HepG2 (cell line): ENCODE results near the gene JAK1. TPM values are rescaled to one million over a fixed set of nuclear protein-coding genes. Genes with fewer than 3 reads are reported as not detected.

ENCODE experiments used
- ATAC-seq: fragments of 200-7000 bp; cut with Tn5 transposase; 3 replicates; pipeline ENCODE4 v1.9.1; 2020; ENCODE audit warnings: mild to moderate bottlenecking, moderate library complexity
- BruUV-seq: library from RNA; stranded (reverse); fragments of 400-500 nt; replicated peaks from 2 replicates; lab custom pipeline; 2021; lab: Mats Ljungman, UMichigan
- CTCF ChIA-PET: fragments of 300-600 bp; formaldehyde crosslinking; extraction: SDS; loops from one replicate; lab custom pipeline; 2021; ENCODE audit warnings: low total read pairs, inconsistent platforms, low intra/inter-chr PET ratio; lab: Yijun Ruan, JAX
- POLR2A ChIA-PET: fragments of 350-600 bp; sonication (Branson Sonifier 250); formaldehyde crosslinking; loops from one replicate; lab custom pipeline; 2020; ENCODE audit warnings: antibody characterized with exemption, inconsistent platforms; lab: Yijun Ruan, JAX
- DNase-seq: peaks from one replicate; pipeline ENCODE4 v3.0.0-alpha.2; 2015; ENCODE audit warnings: low spot score
- FAIRE-seq: peaks from 3 replicates; lab custom pipeline; 2011; peaks lifted over from hg19 to GRCh38; lab: Jason Lieb, UNC
- H2AFZ ChIP-seq: one replicate; pipeline ENCODE4 v1.6.1; 2011; ENCODE audit warnings: low read length, inconsistent platforms
- H3K27ac ChIP-seq: fragments of 300-600 bp; 3 replicates; pipeline ENCODE4 v1.8.0; 2011; ENCODE audit warnings: mixed run types, mild to moderate bottlenecking, mixed read lengths, low read length, inconsistent platforms; ENCODE audit not compliant: insufficient read depth; ENCODE audit errors: extremely low read length
- H3K27me3 ChIP-seq, 2 experiments: fragments of 200-600 bp in 1 of 2; 2 replicates in 1 of 2; 3 replicates in 1 of 2; pipeline versions ENCODE4 v1.6.0 to v1.8.0; 2011; ENCODE audit warnings: low read length in 2 of 2, mild to moderate bottlenecking in 2 of 2, moderate library complexity in 2 of 2, inconsistent platforms in 1 of 2; ENCODE audit not compliant: insufficient read depth in 2 of 2, control insufficient read depth in 1 of 2
- H3K36me3 ChIP-seq, 2 experiments: fragments of 200-600 bp in 1 of 2; replicated peaks in 1 of 2; 2 replicates in 1 of 2; 3 replicates in 1 of 2; pipeline versions ENCODE4 v1.5.1 to v1.8.0; 2011; ENCODE audit warnings: low read length in 2 of 2, inconsistent platforms in 1 of 2; ENCODE audit not compliant: insufficient read depth in 2 of 2, control insufficient read depth in 1 of 2
- H3K4me1 ChIP-seq: 2 replicates; pipeline ENCODE4 v1.5.1; 2012; ENCODE audit warnings: low read length, inconsistent platforms; ENCODE audit not compliant: insufficient read depth
- H3K4me2 ChIP-seq: 2 replicates; pipeline ENCODE4 v1.6.0; 2011; ENCODE audit warnings: low read depth, low read length, inconsistent platforms
- H3K4me3 ChIP-seq, 3 experiments: fragments of 200-600 bp in 1 of 3; sonication (generic), shearing (Covaris generic) in 1 of 3; replicated peaks in 1 of 3; 2 replicates each; pipeline ENCODE4 v1.5.1; 2011 to 2016; ENCODE audit warnings: low read length in 3 of 3, inconsistent platforms in 2 of 3, low read depth in 2 of 3, mild to moderate bottlenecking in 2 of 3, control low read depth in 1 of 3, mixed read lengths in 1 of 3; ENCODE audit not compliant: insufficient read depth in 1 of 3
- H3K79me2 ChIP-seq: one replicate; pipeline ENCODE4 v1.6.1; 2011; ENCODE audit warnings: low read length, inconsistent platforms; ENCODE audit not compliant: insufficient read depth
- H3K9ac ChIP-seq: 2 replicates; pipeline ENCODE4 v1.6.0; 2011; ENCODE audit warnings: mild to moderate bottlenecking, low read depth, low read length, inconsistent platforms; ENCODE audit not compliant: insufficient read depth
- H3K9me3 ChIP-seq: 2 replicates; pipeline ENCODE4 v1.5.1; 2012; ENCODE audit warnings: mild to moderate bottlenecking, low read length
- H4K20me1 ChIP-seq: 2 replicates; pipeline ENCODE4 v1.6.0; 2011; ENCODE audit warnings: inconsistent platforms, mild to moderate bottlenecking, low read length, moderate library complexity; ENCODE audit not compliant: insufficient read depth
- ADNP ChIP-seq: sonication (generic); formaldehyde crosslinking; IDR thresholded peaks from 2 replicates; pipeline ENCODE4 v1.4.0; 2020; ENCODE audit warnings: missing genetic modification reagents
- ELF1 ChIP-seq: sonication (generic); formaldehyde crosslinking; IDR thresholded peaks from 2 replicates; pipeline ENCODE4 v1.4.0; 2020; ENCODE audit warnings: missing genetic modification reagents
- HDAC6 ChIP-seq: fragments of 200-600 bp; sonication (generic); IDR thresholded peaks from 2 replicates; pipeline ENCODE4 v1.7.0; 2017; ENCODE audit warnings: mild to moderate bottlenecking, antibody characterized with exemption, low read length, low read depth
- HMG20B ChIP-seq: conservative IDR thresholded peaks from 2 replicates; pipeline ENCODE4 v1.6.1; 2016; ENCODE audit warnings: missing genetic modification reagents, missing compliant biosample characterization
- HOXD1 ChIP-seq: sonication (generic); formaldehyde crosslinking; IDR thresholded peaks from 2 replicates; pipeline ENCODE4 v1.5.0; 2020; ENCODE audit warnings: missing genetic modification reagents
- NFE2L1 ChIP-seq: sonication (generic); formaldehyde crosslinking; IDR thresholded peaks from 2 replicates; pipeline ENCODE4 v1.4.0; 2020; ENCODE audit warnings: missing genetic modification reagents, mild to moderate bottlenecking, borderline replicate concordance
- NR2C2 ChIP-seq: sonication (generic); formaldehyde crosslinking; IDR thresholded peaks from 2 replicates; pipeline ENCODE4 v1.4.0; 2020; ENCODE audit warnings: missing genetic modification reagents, mild to moderate bottlenecking, moderate library complexity, borderline replicate concordance
- PHF20 ChIP-seq: sonication (generic); formaldehyde crosslinking; IDR thresholded peaks from 2 replicates; pipeline ENCODE4 v1.5.0; 2020; ENCODE audit warnings: mild to moderate bottlenecking, missing genetic modification reagents
- POLR2A ChIP-seq, 2 experiments: IDR thresholded peaks; 2 replicates each; pipeline ENCODE4 v1.6.1; 2011; ENCODE audit warnings: low read depth in 2 of 2, low read length in 2 of 2, mild to moderate bottlenecking in 1 of 2, moderate library complexity in 1 of 2; ENCODE audit not compliant: insufficient read depth in 1 of 2
- SNAI1 ChIP-seq: sonication (generic); formaldehyde crosslinking; IDR thresholded peaks from 2 replicates; pipeline ENCODE4 v1.5.0; 2020; ENCODE audit warnings: mild to moderate bottlenecking, missing genetic modification reagents, borderline replicate concordance
- ZBTB10 ChIP-seq: sonication (generic); formaldehyde crosslinking; IDR thresholded peaks from 2 replicates; pipeline ENCODE4 v1.4.0; 2020; ENCODE audit warnings: missing genetic modification reagents, borderline replicate concordance
- ZFP82 ChIP-seq: sonication (generic); formaldehyde crosslinking; IDR thresholded peaks from 2 replicates; pipeline ENCODE4 v1.5.1; 2020; ENCODE audit warnings: mild to moderate bottlenecking, missing genetic modification reagents, borderline replicate concordance
- ZNF629 ChIP-seq: sonication (generic); formaldehyde crosslinking; conservative IDR thresholded peaks from 2 replicates; pipeline ENCODE4 v1.5.0; 2020; ENCODE audit warnings: missing genetic modification reagents
- WGBS: methylation state at CpG from one replicate; pipeline ENCODE4 v1.1.6; 2017; ENCODE audit warnings: low lambda C conversion rate; 5-methylcytosine and 5-hydroxymethylcytosine counted together
- in situ Hi-C: cut with HindIII; loops from 2 replicates; pipeline ENCODE4 v1.10.0; 2017; ENCODE audit warnings: low pct_unique_long_range_greater_than_20kb; ENCODE audit not compliant: extremely low pct_ligation_motif_present
- intact Hi-C: fragments of 100-400 bp; cut with micrococcal nuclease; formaldehyde crosslinking; loops from one replicate; pipeline ENCODE4 v1.10.0; 2022; ENCODE audit not compliant: unreplicated experiment
- polyA plus RNA-seq, 8 experiments: library from polyadenylated mRNA; depleted of rRNA in 3 of 8; stranded (reverse) in 7 of 8; unstranded in 1 of 8; fragments of >200 nt; fragmentation: Illumina TruSeq in 4 of 8; extraction: Trizol in 4 of 8; gene quantifications; 2 replicates each; pipeline versions ENCODE4 v1.2.1 to v1.2.3, GENCODE V29; 2011 to 2016; ENCODE audit warnings: low read depth in 4 of 8, missing spikeins in 1 of 8, mixed read lengths in 1 of 8; ENCODE audit not compliant: insufficient read depth in 1 of 8
- total RNA-seq, 5 experiments: library from RNA; depleted of rRNA; stranded (reverse); fragments of >200 nt; fragmentation: Illumina TruSeq; extraction: Trizol; gene quantifications; 2 replicates each; pipeline ENCODE4 v1.2.3, GENCODE V29; 2016; ENCODE audit warnings: low read depth in 1 of 5

Gene JAK1
- total and polyA plus RNA-seq, 2 of the 13 experiments (the other 11 are each of a cell fraction or from before 2014, with no cell fraction given) = 23.9 to 42.4 TPM

GRCh38 chr1:64885648-64886047 is 80.7 kb downstream of the JAK1 start:
- no peak overlapping the region for H3K27ac ChIP-seq
- peaks cover 6 to 20% of the 10 kb centered on the region in 2 experiments; a peak in 4 of 5 replicates for H3K36me3 ChIP-seq
- ChIA-PET CTCF (no interaction called here), POLR2A (no interaction called here)
- H3K4me3 ChIP-seq = no peak overlapping the region
- H3K4me2 ChIP-seq = no peak overlapping the region
- no peaks in the 10 kb centered on the region for H3K4me1 ChIP-seq
- WGBS = 100% methylated on average over 6 of the region's 6 CpGs
- H3K27me3 ChIP-seq = no peaks in the 10 kb centered on the region
- FAIRE-seq (no peak), DNase-seq (no peak), ATAC-seq (no peak)
- no TSS peak for BruUV-seq
- H3K79me2 ChIP-seq = peaks cover 19% of the 10 kb centered on the region
- no peak for TF ChIP-seq ELF1 (CRISPR knock-in tag)
- TF ChIP-seq NR2C2 (CRISPR knock-in tag) = no peak
- no peak for TF ChIP-seq POLR2A (IDR thresholded peaks at IDR 0.05; ENCODE audit: insufficient read depth in 1 of 2, low read depth in 2 of 2, low read length in 2 of 2)
- TF ChIP-seq HDAC6 = no peak
- no peak for TF ChIP-seq ADNP (CRISPR knock-in tag)
- TF ChIP-seq NFE2L1 (CRISPR knock-in tag) = no peak
- TF ChIP-seq ZFP82 (CRISPR knock-in tag) = no peak
- TF ChIP-seq PHF20 = no peak
- no peak for TF ChIP-seq HOXD1 (CRISPR knock-in tag)
- no peak for TF ChIP-seq ZNF629
- no peak for TF ChIP-seq SNAI1
- no peak for TF ChIP-seq HMG20B
- TF ChIP-seq ZBTB10 (CRISPR knock-in tag) = no peak
- in situ Hi-C loops = no loop called here
- H4K20me1 ChIP-seq = no peaks in the 10 kb centered on the region
- H2AFZ ChIP-seq = no peak overlapping the region
- no peaks in the 10 kb centered on the region for H3K9me3 ChIP-seq
- H3K9ac ChIP-seq = no peak overlapping the region
- intact Hi-C loops = no loop called here
